ENCODE measurements around the gene TAS1R3.

Gene TAS1R3

GRCh38 chr1:1340791-1341548 lies 9.9 kb downstream of the TAS1R3 start:
- DNase-seq: no peak

- DNase-seq: no peak
Observed at GRCh38 chr1:1341549-1342021, 10.5 kb downstream of the TAS1R3 start.

GRCh38 chr1:1342061-1342562 lies 11.0 kb downstream of the TAS1R3 start:
- DNase-seq: no peak

GRCh38 chr1:1342584-1343115 lies 11.6 kb downstream of the TAS1R3 start:
- DNase-seq: no peak

GRCh38 chr1:1343811-1344421 lies 12.8 kb downstream of the TAS1R3 start:
- no peak for DNase-seq

GRCh38 chr1:1344655-1345361 lies 13.7 kb downstream of the TAS1R3 start:
- DNase-seq: no peak

GRCh38 chr1:1345384-1345783 lies 14.3 kb downstream of the TAS1R3 start:
- no peak for DNase-seq

- no peak for DNase-seq
Observed at GRCh38 chr1:1345860-1346500, 14.9 kb downstream of the TAS1R3 start.

GRCh38 chr1:1346501-1346890 lies 15.4 kb downstream of the TAS1R3 start:
- no peak for DNase-seq

GRCh38 chr1:1347026-1347595 lies 16.0 kb downstream of the TAS1R3 start:
- DNase-seq: no peak

GRCh38 chr1:1347663-1348419 lies 16.8 kb downstream of the TAS1R3 start:
- DNase-seq: no peak

- no peak for DNase-seq
Observed at GRCh38 chr1:1348420-1349255, 17.6 kb downstream of the TAS1R3 start.

GRCh38 chr1:1349256-1350012 lies 18.4 kb downstream of the TAS1R3 start, which contains the start of gene DVL1:
Gene DVL1, minus strand, starts transcription at chr1:1349418. Its CDS starts 353 bp downstream, at chr1:1349065.
- peak; percentile 75 to 76 for DNase-seq

GRCh38 chr1:1351511-1352427 lies 20.7 kb downstream of the TAS1R3 start:
- DNase-seq: no peak

GRCh38 chr1:1352786-1353388 lies 21.8 kb downstream of the TAS1R3 start:
- no peak for DNase-seq

- no peak for DNase-seq
Observed at GRCh38 chr1:1353389-1354151, 22.5 kb downstream of the TAS1R3 start.

All from CD4-positive, alpha-beta T cell treated with Interferon alpha-2 for 1 hour (primary cell).